ENCODE results near the gene RASA3.

The RASA3 gene

GRCh38 chr13:113977976-113978375 is 154.4 kb downstream of the RASA3 start:
- H3K27me3 ChIP-seq (ENCODE audit: insufficient read depth, low read length, poor library complexity) = no peaks in the 10 kb centered on the region
- H3K9ac ChIP-seq (ENCODE audit: low read depth, low read length) = no peak overlapping the region
- H3K9me3 ChIP-seq (ENCODE audit: insufficient read depth, low read length, severe bottlenecking) = no peaks in the 10 kb centered on the region
- no peak overlapping the region for H3K4me2 ChIP-seq (ENCODE audit: insufficient read depth, low read length)
- DNase-seq = no peak
- no peaks in the 10 kb centered on the region for H3K79me2 ChIP-seq (ENCODE audit: insufficient read depth, low read length)
- peaks cover 17% of the 10 kb centered on the region; the same call in 1 of the 2 replicates for H4K20me1 ChIP-seq (ENCODE audit: insufficient read depth, low read length)
- H3K27ac ChIP-seq (ENCODE audit: low read length) = no peak overlapping the region
- peaks cover 72% of the 10 kb centered on the region for H3K36me3 ChIP-seq (ENCODE audit: insufficient read depth, low read length)
- no peak overlapping the region for H3K4me3 ChIP-seq (ENCODE audit: low read depth in 1 of 2, low read length in 2 of 2)
- no peaks in the 10 kb centered on the region for H3K4me1 ChIP-seq (ENCODE audit: insufficient read depth, low read length)
- TF ChIP-seq CTCF (IDR thresholded peaks at IDR 0.05; ENCODE audit: borderline replicate concordance, extremely low read depth, low read length, poor library complexity, severe bottlenecking) = no peak
- no peak for TF ChIP-seq EZH2 (IDR thresholded peaks at IDR 0.05; ENCODE audit: borderline replicate concordance, low read depth, low read length, severe bottlenecking)
- no peak for ATAC-seq (ENCODE audit: insufficient read depth, low read depth)
- H2AFZ ChIP-seq (ENCODE audit: low read depth, low read length) = no peak overlapping the region

- Histone ChIP-seq H3K4me3 (ENCODE audit: low read depth in 1 of 2, low read length in 2 of 2) (no peak overlapping the region), H2AFZ (ENCODE audit: low read depth, low read length) (no peak overlapping the region), H3K9me3 (ENCODE audit: insufficient read depth, low read length, severe bottlenecking) (no peaks in the 10 kb centered on the region), H3K27me3 (ENCODE audit: insufficient read depth, low read length, poor library complexity) (no peaks in the 10 kb centered on the region), H4K20me1 (ENCODE audit: insufficient read depth, low read length) (peaks cover 13% of the 10 kb centered on the region; the same call in 1 of the 2 replicates), H3K9ac (ENCODE audit: low read depth, low read length) (no peak overlapping the region), H3K27ac (ENCODE audit: low read length) (no peak overlapping the region), H3K4me1 (ENCODE audit: insufficient read depth, low read length) (no peaks in the 10 kb centered on the region), H3K79me2 (ENCODE audit: insufficient read depth, low read length) (no peaks in the 10 kb centered on the region), H3K36me3 (ENCODE audit: insufficient read depth, low read length) (peaks cover 68% of the 10 kb centered on the region), H3K4me2 (ENCODE audit: insufficient read depth, low read length) (no peak overlapping the region)
- ATAC-seq (ENCODE audit: insufficient read depth, low read depth) (no peak), DNase-seq (no peak)
- TF ChIP-seq EZH2 (IDR thresholded peaks at IDR 0.05; ENCODE audit: borderline replicate concordance, low read depth, low read length, severe bottlenecking) = no peak
- TF ChIP-seq CTCF (IDR thresholded peaks at IDR 0.05; ENCODE audit: borderline replicate concordance, extremely low read depth, low read length, poor library complexity, severe bottlenecking) = no peak
Observed at GRCh38 chr13:113976711-113977684, 155.4 kb downstream of the RASA3 start.

- no peak overlapping the region for H3K27ac ChIP-seq (ENCODE audit: low read length)
- H3K9me3 ChIP-seq (ENCODE audit: insufficient read depth, low read length, severe bottlenecking) = no peaks in the 10 kb centered on the region
- peaks cover 55% of the 10 kb centered on the region for H3K36me3 ChIP-seq (ENCODE audit: insufficient read depth, low read length)
- H3K4me3 ChIP-seq (ENCODE audit: low read depth in 1 of 2, low read length in 2 of 2) = no peak overlapping the region
- H3K4me2 ChIP-seq (ENCODE audit: insufficient read depth, low read length) = no peak overlapping the region
- no peaks in the 10 kb centered on the region for H3K4me1 ChIP-seq (ENCODE audit: insufficient read depth, low read length)
- TF ChIP-seq CTCF (IDR thresholded peaks at IDR 0.05; ENCODE audit: borderline replicate concordance, extremely low read depth, low read length, poor library complexity, severe bottlenecking) (no peak), EZH2 (IDR thresholded peaks at IDR 0.05; ENCODE audit: borderline replicate concordance, low read depth, low read length, severe bottlenecking) (no peak)
- no peak overlapping the region for H3K9ac ChIP-seq (ENCODE audit: low read depth, low read length)
- H3K79me2 ChIP-seq (ENCODE audit: insufficient read depth, low read length) = no peaks in the 10 kb centered on the region
- DNase-seq (no peak), ATAC-seq (ENCODE audit: insufficient read depth, low read depth) (no peak)
- H4K20me1 ChIP-seq (ENCODE audit: insufficient read depth, low read length) = peaks cover 10% of the 10 kb centered on the region; the same call in 1 of the 2 replicates
- H2AFZ ChIP-seq (ENCODE audit: low read depth, low read length) = no peak overlapping the region
- no peaks in the 10 kb centered on the region for H3K27me3 ChIP-seq (ENCODE audit: insufficient read depth, low read length, poor library complexity)
Observed at GRCh38 chr13:113975416-113975815, 157.0 kb downstream of the RASA3 start.

Data from DND-41 (cell line).